ENCODE measurements around the gene UTF1. TPM values are rescaled to one million over a fixed set of nuclear protein-coding genes. Genes with fewer than 3 reads are reported as not detected.

Gene UTF1
- total and polyA plus RNA-seq, 11 donors, result not detected

DNA sequence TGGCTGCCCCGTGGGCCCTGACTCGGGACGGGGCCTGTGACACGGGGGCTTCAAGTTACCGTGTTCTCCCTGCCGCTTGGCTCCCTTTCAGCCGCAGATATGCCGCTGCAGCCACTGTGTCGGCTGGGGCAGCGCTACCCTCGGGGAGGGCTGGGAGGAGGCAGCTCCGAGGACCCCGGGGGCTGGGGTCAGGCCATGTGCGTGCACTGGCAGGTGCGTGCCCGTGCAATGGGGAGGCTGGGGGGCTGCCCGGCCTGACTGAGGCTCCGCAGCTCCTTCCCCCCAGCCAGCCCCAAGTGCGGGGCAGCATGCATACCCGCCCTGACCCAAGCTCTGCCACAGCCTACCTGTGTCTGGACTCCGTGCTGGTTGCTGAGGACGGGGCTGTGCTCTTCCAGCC lies 40.8 kb upstream of the UTF1 start:
- intact Hi-C loops (cut with DNase I), result no loop called here
- 85 to 97% (median 91%) methylated on average over 6 to 22 of the region's 22 CpGs for WGBS, 4 donors
- Histone ChIP-seq H3K4me1 (no peaks in the 10 kb centered on the region), H3K27ac (no peak overlapping the region), H3K27me3 (peaks cover 0 to 34% (median 0%) of the 10 kb centered on the region in 9 donors), H3K36me3 (no peaks in the 10 kb centered on the region), H3K4me3 (no peak overlapping the region), H3K9me3 (peaks cover 0 to 27% (median 4%) of the 10 kb centered on the region in 12 donors)
- TF ChIP-seq, protein P1, sequence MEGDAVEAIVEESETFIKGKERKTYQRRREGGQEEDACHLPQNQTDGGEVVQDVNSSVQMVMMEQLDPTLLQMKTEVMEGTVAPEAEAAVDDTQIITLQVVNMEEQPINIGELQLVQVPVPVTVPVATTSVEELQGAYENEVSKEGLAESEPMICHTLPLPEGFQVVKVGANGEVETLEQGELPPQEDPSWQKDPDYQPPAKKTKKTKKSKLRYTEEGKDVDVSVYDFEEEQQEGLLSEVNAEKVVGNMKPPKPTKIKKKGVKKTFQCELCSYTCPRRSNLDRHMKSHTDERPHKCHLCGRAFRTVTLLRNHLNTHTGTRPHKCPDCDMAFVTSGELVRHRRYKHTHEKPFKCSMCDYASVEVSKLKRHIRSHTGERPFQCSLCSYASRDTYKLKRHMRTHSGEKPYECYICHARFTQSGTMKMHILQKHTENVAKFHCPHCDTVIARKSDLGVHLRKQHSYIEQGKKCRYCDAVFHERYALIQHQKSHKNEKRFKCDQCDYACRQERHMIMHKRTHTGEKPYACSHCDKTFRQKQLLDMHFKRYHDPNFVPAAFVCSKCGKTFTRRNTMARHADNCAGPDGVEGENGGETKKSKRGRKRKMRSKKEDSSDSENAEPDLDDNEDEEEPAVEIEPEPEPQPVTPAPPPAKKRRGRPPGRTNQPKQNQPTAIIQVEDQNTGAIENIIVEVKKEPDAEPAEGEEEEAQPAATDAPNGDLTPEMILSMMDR (IDR thresholded peaks at IDR 0.05), result no peak
- TF ChIP-seq POLR2A (IDR thresholded peaks at IDR 0.05), result no peak
- ATAC-seq (no peak), DNase-seq (peak in 2 of 5 donors; percentile 17 to 48)

DNA sequence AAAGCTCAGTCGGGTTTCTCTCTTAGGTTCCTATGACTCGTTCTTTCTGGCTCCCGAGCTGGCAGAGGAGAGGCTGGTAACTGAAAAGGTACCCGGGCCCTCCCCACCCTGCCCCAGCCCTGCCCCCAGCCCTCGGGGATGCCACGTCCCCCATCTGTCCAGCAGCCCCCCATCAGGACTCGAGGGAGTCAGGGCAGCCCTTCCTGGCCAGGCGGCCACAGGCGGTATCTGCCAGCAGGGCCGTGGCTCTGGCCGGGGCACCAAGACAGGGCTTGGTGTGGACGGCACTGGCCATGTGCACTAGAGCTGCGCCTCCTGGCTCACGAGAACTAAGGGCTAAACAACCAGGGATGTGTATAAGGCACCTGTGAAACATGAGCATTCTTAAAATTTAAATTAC lies 40.3 kb upstream of the UTF1 start:
- intact Hi-C loops (cut with DNase I), result no loop called here
- 83 to 85% (median 84%) methylated on average over 9 to 14 of the region's 14 CpGs for WGBS, 4 donors
- Histone ChIP-seq H3K4me3 (no peak overlapping the region), H3K9me3 (peaks cover 0 to 31% (median 4%) of the 10 kb centered on the region in 12 donors), H3K27me3 (peaks cover 0 to 34% (median 0%) of the 10 kb centered on the region in 9 donors), H3K4me1 (no peaks in the 10 kb centered on the region), H3K36me3 (no peaks in the 10 kb centered on the region), H3K27ac (no peak overlapping the region)
- no peak for ATAC-seq
- TF ChIP-seq, protein P1 (IDR thresholded peaks at IDR 0.05), result no peak
- no peak for TF ChIP-seq POLR2A (IDR thresholded peaks at IDR 0.05)
- DNase-seq, result peak in 2 of 5 donors; percentile 17 to 40

DNA sequence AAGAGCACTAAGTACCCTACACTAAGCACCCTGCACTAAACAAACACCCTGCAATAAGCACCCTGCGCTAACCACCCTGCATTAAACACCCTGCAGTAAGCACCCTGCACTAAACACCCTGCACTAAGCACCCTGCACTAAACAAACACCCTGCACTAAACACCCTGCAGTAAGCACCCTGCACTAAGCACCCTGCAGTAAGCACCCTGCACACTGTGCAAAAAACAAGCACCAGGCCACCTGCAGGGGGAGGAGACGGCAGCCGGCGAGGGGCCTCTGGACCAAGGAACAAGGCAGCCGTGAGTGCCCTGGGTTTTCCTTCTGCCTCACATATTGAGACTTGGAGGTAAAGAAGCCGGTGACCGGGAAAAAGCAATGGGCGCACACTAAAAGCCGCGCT lies 39.8 kb upstream of the UTF1 start:
- H3K27me3 ChIP-seq, result peaks cover 0 to 34% (median 0%) of the 10 kb centered on the region in 9 donors
- H3K4me1 ChIP-seq, result no peaks in the 10 kb centered on the region
- DNase-seq, result no peak
- H3K4me3 ChIP-seq, result no peak overlapping the region
- H3K36me3 ChIP-seq, result no peaks in the 10 kb centered on the region
- intact Hi-C loops (cut with DNase I), result no loop called here
- peaks cover 0 to 31% (median 4%) of the 10 kb centered on the region in 12 donors for H3K9me3 ChIP-seq
- WGBS, 4 donors, result 94 to 96% (median 95%) methylated on average over 10 of the region's 10 CpGs
- ATAC-seq, result no peak
- H3K27ac ChIP-seq, result no peak overlapping the region
- TF ChIP-seq, protein P1 (IDR thresholded peaks at IDR 0.05), result no peak
- no peak for TF ChIP-seq POLR2A (IDR thresholded peaks at IDR 0.05)

DNA sequence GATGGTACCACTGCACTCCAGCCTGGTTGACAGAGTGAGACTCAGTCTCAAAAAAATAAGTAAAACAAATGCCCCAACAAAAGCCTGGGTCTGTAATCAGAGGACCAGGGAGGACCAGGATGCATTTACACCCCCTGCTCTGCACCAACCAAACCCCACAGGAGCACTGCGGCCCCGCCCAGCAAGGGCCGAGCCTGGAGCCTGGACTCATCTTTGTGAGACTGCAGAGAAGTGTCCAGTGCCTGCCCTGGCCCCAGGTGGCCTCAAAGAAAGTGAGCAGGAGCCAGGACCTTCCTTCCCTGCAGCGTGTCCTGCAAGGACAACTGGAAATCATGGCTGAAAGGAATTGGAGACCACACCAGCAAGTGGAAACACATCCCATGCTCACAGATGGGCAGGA lies 38.4 kb upstream of the UTF1 start:
- peaks cover 0 to 26% (median 0%) of the 10 kb centered on the region in 9 donors for H3K27me3 ChIP-seq
- no peak overlapping the region for H3K4me3 ChIP-seq
- intact Hi-C loops (cut with DNase I), result no loop called here
- 88 to 100% (median 91%) methylated on average over 1 to 4 of the region's 4 CpGs for WGBS, 4 donors
- no peak for DNase-seq
- TF ChIP-seq, protein P1 (IDR thresholded peaks at IDR 0.05), result no peak
- TF ChIP-seq POLR2A (IDR thresholded peaks at IDR 0.05), result no peak
- H3K9me3 ChIP-seq, result peaks cover 0 to 31% (median 4%) of the 10 kb centered on the region in 12 donors
- H3K4me1 ChIP-seq, result no peaks in the 10 kb centered on the region
- H3K36me3 ChIP-seq, result no peaks in the 10 kb centered on the region
- H3K27ac ChIP-seq, result no peak overlapping the region
- ATAC-seq, result no peak
